ENCODE measurements around the gene KRTAP5-2. TPM values are rescaled to one million over a fixed set of nuclear protein-coding genes. Genes with fewer than 3 reads are reported as not detected.

KRTAP5-2 gene
- total and polyA plus RNA-seq, 3 experiments from 2014 or later: 0.46 TPM; not detected in 2

- Histone ChIP-seq H3K36me3 (ENCODE audit: insufficient read depth, low read length) (no peaks in the 10 kb centered on the region), H3K27ac (ENCODE audit: low read depth, low read length) (no peak overlapping the region), H3K4me3 (ENCODE audit: low read length) (no peak overlapping the region), H3K9me3 (ENCODE audit: low read length) (no peaks in the 10 kb centered on the region), H3K4me1 (ENCODE audit: insufficient read depth, low read length) (no peaks in the 10 kb centered on the region), H3K27me3 (ENCODE audit: insufficient read depth, low read length, poor library complexity, severe bottlenecking) (no peaks in the 10 kb centered on the region)
- Mint-ChIP-seq H3K27ac (no peak overlapping the region), H3K27me3 (peaks cover 0 to 9% of the 10 kb centered on the region in 2 donors), H3K4me1 (no peaks in the 10 kb centered on the region), H3K36me3 (peaks cover 0 to 18% (median 0%) of the 10 kb centered on the region in 3 donors), H3K4me3 (no peak overlapping the region), H3K9me3 (no peaks in the 10 kb centered on the region)
- CTCF ChIA-PET: interaction anchor here (0.9 kb wide), 2 partner anchors 9 kb away, joined by 3 to 4 read pairs; no protein-coding TSS in a partner anchor
- POLR2A ChIA-PET: no interaction called here
- no peak for DNase-seq
Measured at GRCh38 chr11:1555713-1556153, 42.4 kb downstream of the KRTAP5-2 start.

GRCh38 chr11:1554981-1555712 is 42.9 kb downstream of the KRTAP5-2 start:
- POLR2A ChIA-PET: no interaction called here
- no peak overlapping the region for H3K4me3 ChIP-seq (ENCODE audit: low read length)
- CTCF ChIA-PET: no interaction called here
- no peak for DNase-seq
- Mint-ChIP-seq H3K27ac (no peak overlapping the region), H3K27me3 (peaks cover 0 to 9% of the 10 kb centered on the region in 2 donors), H3K4me1 (no peaks in the 10 kb centered on the region), H3K36me3 (peaks cover 0 to 12% (median 0%) of the 10 kb centered on the region in 3 donors), H3K4me3 (peak overlapping the region in 1 of 7 donors; percentile 18), H3K9me3 (no peaks in the 10 kb centered on the region)
- H3K27me3 ChIP-seq (ENCODE audit: insufficient read depth, low read length, poor library complexity, severe bottlenecking): no peaks in the 10 kb centered on the region
- H3K27ac ChIP-seq (ENCODE audit: low read depth, low read length): no peak overlapping the region
- H3K4me1 ChIP-seq (ENCODE audit: insufficient read depth, low read length): no peaks in the 10 kb centered on the region
- H3K36me3 ChIP-seq (ENCODE audit: insufficient read depth, low read length): no peaks in the 10 kb centered on the region
- H3K9me3 ChIP-seq (ENCODE audit: low read length): no peaks in the 10 kb centered on the region

GRCh38 chr11:1553808-1554594 is 44.1 kb downstream of the KRTAP5-2 start:
- ChIA-PET POLR2A (no interaction called here), CTCF (interaction anchor here (1.2 kb wide), 1 partner anchor 21 kb away, joined by 4 read pairs; no protein-coding TSS in a partner anchor)
- Mint-ChIP-seq H3K36me3 (peaks cover 0 to 8% (median 0%) of the 10 kb centered on the region in 3 donors), H3K4me1 (no peaks in the 10 kb centered on the region), H3K27me3 (peaks cover 9 to 16% of the 10 kb centered on the region in 2 donors), H3K9me3 (no peaks in the 10 kb centered on the region), H3K27ac (no peak overlapping the region), H3K4me3 (no peak overlapping the region)
- Histone ChIP-seq H3K27me3 (ENCODE audit: insufficient read depth, low read length, poor library complexity, severe bottlenecking) (peaks cover 2% of the 10 kb centered on the region), H3K9me3 (ENCODE audit: low read length) (no peaks in the 10 kb centered on the region), H3K36me3 (ENCODE audit: insufficient read depth, low read length) (no peaks in the 10 kb centered on the region), H3K27ac (ENCODE audit: low read depth, low read length) (no peak overlapping the region), H3K4me3 (ENCODE audit: low read length) (no peak overlapping the region), H3K4me1 (ENCODE audit: insufficient read depth, low read length) (no peaks in the 10 kb centered on the region)
- DNase-seq: no peak

GRCh38 chr11:1549338-1550330 is 48.5 kb downstream of the KRTAP5-2 start:
- H3K36me3 Mint-ChIP-seq: no peaks in the 10 kb centered on the region
- CTCF ChIA-PET: interaction anchor here (1.7 to 6.8 kb wide), 2 partner anchors 11 to 21 kb away, joined by 3 to 152 read pairs; partner anchors contain the start of gene DUSP8
- peaks cover 24% of the 10 kb centered on the region for H3K27me3 ChIP-seq (ENCODE audit: insufficient read depth, low read length, poor library complexity, severe bottlenecking)
- peak overlapping the region in 1 of 8 donors; percentile 33 for H3K27ac Mint-ChIP-seq
- H3K4me3 ChIP-seq (ENCODE audit: low read length): no peak overlapping the region
- DNase-seq: no peak
- H3K36me3 ChIP-seq (ENCODE audit: insufficient read depth, low read length): no peaks in the 10 kb centered on the region
- no peaks in the 10 kb centered on the region for H3K9me3 Mint-ChIP-seq
- no peak overlapping the region for H3K27ac ChIP-seq (ENCODE audit: low read depth, low read length)
- peaks cover 20 to 34% of the 10 kb centered on the region in 2 donors for H3K27me3 Mint-ChIP-seq
- POLR2A ChIA-PET: no interaction called here
- no peak overlapping the region for H3K4me3 Mint-ChIP-seq
- peaks cover 14% of the 10 kb centered on the region for H3K4me1 ChIP-seq (ENCODE audit: insufficient read depth, low read length)
- H3K4me1 Mint-ChIP-seq: peaks cover 0 to 11% (median 2%) of the 10 kb centered on the region in 3 donors
- H3K9me3 ChIP-seq (ENCODE audit: low read length): no peaks in the 10 kb centered on the region

- Histone ChIP-seq H3K4me3 (ENCODE audit: low read length) (no peak overlapping the region), H3K9me3 (ENCODE audit: low read length) (no peaks in the 10 kb centered on the region), H3K27me3 (ENCODE audit: insufficient read depth, low read length, poor library complexity, severe bottlenecking) (peaks cover 24% of the 10 kb centered on the region), H3K36me3 (ENCODE audit: insufficient read depth, low read length) (no peaks in the 10 kb centered on the region), H3K27ac (ENCODE audit: low read depth, low read length) (no peak overlapping the region), H3K4me1 (ENCODE audit: insufficient read depth, low read length) (peaks cover 14% of the 10 kb centered on the region)
- Mint-ChIP-seq H3K4me3 (peak overlapping the region in 3 of 7 donors; percentile 39 to 56 (median 39)), H3K9me3 (no peaks in the 10 kb centered on the region), H3K4me1 (peaks cover 0 to 11% (median 2%) of the 10 kb centered on the region in 3 donors), H3K27ac (peak overlapping the region in 2 of 8 donors; percentile 52 to 60), H3K36me3 (no peaks in the 10 kb centered on the region), H3K27me3 (peaks cover 19 to 37% of the 10 kb centered on the region in 2 donors)
- ChIA-PET CTCF (interaction anchor here (1.7 to 6.8 kb wide), 3 partner anchors 10 to 31 kb away, joined by 3 to 152 read pairs (median 19); partner anchors contain the start of gene DUSP8), POLR2A (no interaction called here)
- DNase-seq: no peak
Measured at GRCh38 chr11:1548221-1549070, 49.6 kb downstream of the KRTAP5-2 start.

GRCh38 chr11:1547467-1548098 is 50.5 kb downstream of the KRTAP5-2 start:
- Mint-ChIP-seq H3K27me3 (peaks cover 19 to 37% of the 10 kb centered on the region in 2 donors), H3K4me3 (peak overlapping the region in 4 of 7 donors; percentile 44 to 74 (median 57)), H3K9me3 (no peaks in the 10 kb centered on the region), H3K27ac (no peak overlapping the region), H3K36me3 (no peaks in the 10 kb centered on the region), H3K4me1 (peaks cover 0 to 11% (median 2%) of the 10 kb centered on the region in 3 donors)
- no peaks in the 10 kb centered on the region for H3K9me3 ChIP-seq (ENCODE audit: low read length)
- peaks cover 24% of the 10 kb centered on the region for H3K27me3 ChIP-seq (ENCODE audit: insufficient read depth, low read length, poor library complexity, severe bottlenecking)
- H3K27ac ChIP-seq (ENCODE audit: low read depth, low read length): no peak overlapping the region
- POLR2A ChIA-PET: no interaction called here
- peaks cover 14% of the 10 kb centered on the region for H3K4me1 ChIP-seq (ENCODE audit: insufficient read depth, low read length)
- no peaks in the 10 kb centered on the region for H3K36me3 ChIP-seq (ENCODE audit: insufficient read depth, low read length)
- no peak overlapping the region for H3K4me3 ChIP-seq (ENCODE audit: low read length)
- no peak for DNase-seq
- CTCF ChIA-PET: interaction anchor here (0.6 to 6.8 kb wide), 8 partner anchors 10 to 71 kb away, joined by 3 to 152 read pairs (median 4); partner anchors contain the start of gene DUSP8
